Omental fat pad (tissue), 4 donors: Measurements from ENCODE around the gene TMEM107. TPM values are rescaled to one million over a fixed set of nuclear protein-coding genes. Genes with fewer than 3 reads are reported as not detected.

Source experiments
- ATAC-seq: fragments of 150-250 bp; one replicate; pipeline ENCODE4 v1.9.1; 2016; ENCODE audit warnings: mild to moderate bottlenecking, moderate library complexity; ENCODE audit not compliant: low FRiP score
- DNase-seq: peaks from one replicate; pipeline ENCODE4 v3.0.0-alpha.2; 2019; ENCODE audit warnings: low spot score
- CTCF ChIP-seq, 3 donors: fragments of 450-650 bp; IDR thresholded peaks; one replicate each; pipeline ENCODE4 v1.5.1; 2016 to 2017; ENCODE audit warnings: antibody characterized with exemption in 3 of 3, mild to moderate bottlenecking in 3 of 3, moderate library complexity in 2 of 3
- total RNA-seq, 4 donors: library from RNA; depleted of rRNA; stranded (reverse); fragments of >200 nt; gene quantifications; one replicate each; pipeline ENCODE4 v1.1.0, GENCODE V29; 2016

TMEM107 gene
- total RNA-seq, 4 donors from 2014 or later, result 10.9 to 78.4 (median 34.1) TPM

GRCh38 chr17:8162997-8163977, 12.9 kb downstream of the TMEM107 start:
- peak; percentile 42 for ATAC-seq
- DNase-seq, result no peak
- TF ChIP-seq CTCF (IDR thresholded peaks at IDR 0.05), result no peak

GRCh38 chr17:8162233-8162996, 13.8 kb downstream of the TMEM107 start, which contains the start of gene VAMP2:
Gene VAMP2, minus strand, starts transcription at chr17:8162948. Its CDS starts 69 bp downstream, at chr17:8162879.
- DNase-seq (no peak), ATAC-seq (peak; percentile 41)
- TF ChIP-seq CTCF (IDR thresholded peaks at IDR 0.05), result no peak

GRCh38 chr17:8161289-8162232, 14.6 kb downstream of the TMEM107 start:
- ATAC-seq, result no peak
- DNase-seq, result no peak
- no peak for TF ChIP-seq CTCF (IDR thresholded peaks at IDR 0.05)

GRCh38 chr17:8160741-8161221, 15.4 kb downstream of the TMEM107 start:
- no peak for TF ChIP-seq CTCF (IDR thresholded peaks at IDR 0.05)
- no peak for DNase-seq
- no peak for ATAC-seq

GRCh38 chr17:8160224-8160577, 16.0 kb downstream of the TMEM107 start:
- DNase-seq, result no peak
- no peak for ATAC-seq
- TF ChIP-seq CTCF (IDR thresholded peaks at IDR 0.05), result no peak
